H1 (cell line): Measurements from ENCODE around the gene B3GAT2. TPM values are rescaled to one million over a fixed set of nuclear protein-coding genes. Genes with fewer than 3 reads are reported as not detected.

Experiments used
- BRCA1 ChIP-seq: IDR thresholded peaks from 2 replicates; pipeline ENCODE4 v1.6.1; 2012; ENCODE audit warnings: low read depth, low read length, improper control_type of control experiment
- CHD7 ChIP-seq: fragments of 300-600 bp; sonication (generic); IDR thresholded peaks from 2 replicates; pipeline ENCODE4 v1.7.1; 2012; ENCODE audit warnings: low read length, moderate library complexity, mild to moderate bottlenecking, inconsistent platforms; ENCODE audit not compliant: insufficient replicate concordance
- KDM5A ChIP-seq: fragments of 200-600 bp; IDR thresholded peaks from 2 replicates; pipeline ENCODE4 v1.7.1; 2012; ENCODE audit warnings: mild to moderate bottlenecking, low read length, inconsistent platforms, mixed read lengths
- SP1 ChIP-seq: IDR thresholded peaks from 2 replicates; pipeline ENCODE4 v1.6.1; 2011; ENCODE audit warnings: low read depth, low read length
- SRF ChIP-seq: IDR thresholded peaks from 2 replicates; pipeline ENCODE4 v1.6.1; 2011; ENCODE audit warnings: mild to moderate bottlenecking, low read depth, low read length, moderate library complexity
- TCF12 ChIP-seq: IDR thresholded peaks from 2 replicates; pipeline ENCODE4 v1.6.1; 2011; ENCODE audit warnings: low read depth, mild to moderate bottlenecking, low read length
- polyA plus RNA-seq, 7 experiments: library from polyadenylated mRNA; depleted of rRNA in 3 of 7; stranded (reverse) in 5 of 7; unstranded in 2 of 7; fragments of >200 nt in 5 of 7; fragments of 200-250 nt in 2 of 7; gene quantifications; 1 replicate in 5 of 7; 2 replicates in 1 of 7; 4 replicates in 1 of 7; pipeline versions ENCODE4 v1.2.1 to v1.2.3, GENCODE V29; 2011 to 2013; ENCODE audit warnings: missing spikeins in 2 of 7, mixed read lengths in 2 of 7
- total RNA-seq: library from RNA; stranded (reverse); fragmentation: NEBNext Ultra II Directional; extraction: Animal tissue kit (Norgen Biotek cat#: 25700); gene quantifications from 2 replicates; pipeline ENCODE4 v1.2.1, GENCODE V29; 2021

B3GAT2 gene
- total and polyA plus RNA-seq, 2 of the 8 experiments (the other 6 are each of a cell fraction or from before 2014, with no cell fraction given): 0.83 to 1.9 TPM

- no peak for TF ChIP-seq CHD7
- no peak for TF ChIP-seq SP1
- no peak for TF ChIP-seq KDM5A
- TF ChIP-seq TCF12: no peak
- no peak for TF ChIP-seq BRCA1
- no peak for TF ChIP-seq SRF
Measured at GRCh38 chr6:70860920-70861319, 95.9 kb downstream of the B3GAT2 start (continued).
